Progenitor cell of endocrine pancreas (in vitro differentiated cells): ENCODE results near the gene GPR25. TPM values are rescaled to one million over a fixed set of nuclear protein-coding genes. Genes with fewer than 3 reads are reported as not detected.

Experiments used
- DNase-seq: peaks from one replicate; pipeline ENCODE4 v3.0.0; 2021; ENCODE audit warnings: low spot score; ENCODE audit not compliant: unreplicated experiment
- H3K27ac Mint-ChIP-seq: 2 replicates; pipeline ENCODE4 v1.8.0; 2021; ENCODE audit warnings: mild to moderate bottlenecking, moderate library complexity, mixed read lengths
- H3K27me3 Mint-ChIP-seq: 2 replicates; pipeline ENCODE4 v1.8.0; 2021; ENCODE audit warnings: mixed read lengths
- H3K36me3 Mint-ChIP-seq: 2 replicates; pipeline ENCODE4 v1.8.0; 2022; ENCODE audit warnings: mixed read lengths; ENCODE audit not compliant: insufficient read depth
- H3K4me1 Mint-ChIP-seq: 2 replicates; pipeline ENCODE4 v1.8.0; 2021; ENCODE audit warnings: low read depth, mixed read lengths
- H3K4me3 Mint-ChIP-seq: 2 replicates; pipeline ENCODE4 v1.8.0; 2021; ENCODE audit warnings: low read depth, mild to moderate bottlenecking, moderate library complexity, mixed read lengths
- H3K9me3 Mint-ChIP-seq: 2 replicates; pipeline ENCODE4 v1.8.0; 2021; ENCODE audit warnings: low read depth, mixed read lengths
- total RNA-seq: library from RNA; stranded (reverse); gene quantifications from 2 replicates; pipeline ENCODE4 v1.2.1, GENCODE V29; 2021
- TF ChIP-seq, protein P1 (sequence below): fragments of 200-600 bp; sonication (generic); IDR thresholded peaks from one replicate; pipeline ENCODE4 v1.5.0; 2021; ENCODE audit warnings: antibody characterized with exemption, mild to moderate bottlenecking; ENCODE audit not compliant: unreplicated experiment

Gene GPR25
- total RNA-seq, 1 donor from 2014 or later = not detected

DNA sequence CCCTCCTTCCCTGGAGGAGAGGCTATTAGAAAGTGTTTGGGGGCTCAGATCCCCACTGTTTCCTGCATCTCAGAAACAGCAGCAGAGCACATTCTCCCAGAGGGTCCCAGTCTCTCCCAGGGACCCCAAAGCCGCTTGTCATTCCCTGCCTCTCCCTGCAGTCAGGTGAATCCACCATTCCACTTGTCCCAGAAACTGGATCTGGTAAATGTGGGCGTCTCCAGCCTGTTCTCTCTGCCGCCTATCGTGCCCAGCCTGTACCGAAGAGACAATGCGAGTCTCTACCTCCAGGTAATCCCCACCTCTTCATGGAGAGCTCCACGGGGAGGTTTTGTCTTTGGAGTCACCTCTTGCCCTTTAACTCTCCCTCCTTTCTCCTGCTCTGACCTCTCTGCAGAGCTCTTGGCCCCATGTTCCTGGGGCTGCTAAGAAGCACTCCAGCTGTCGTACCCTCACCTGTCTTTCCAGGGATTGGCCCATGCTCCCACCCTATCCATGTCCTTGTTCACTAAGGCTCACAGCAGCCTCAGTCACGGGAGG is 48.9 kb downstream of the GPR25 start:
- Mint-ChIP-seq H3K27ac (no peak overlapping the region), H3K27me3 (no peaks in the 10 kb centered on the region), H3K4me3 (no peak overlapping the region), H3K9me3 (no peaks in the 10 kb centered on the region), H3K36me3 (no peaks in the 10 kb centered on the region), H3K4me1 (no peaks in the 10 kb centered on the region)
- TF ChIP-seq, protein P1, sequence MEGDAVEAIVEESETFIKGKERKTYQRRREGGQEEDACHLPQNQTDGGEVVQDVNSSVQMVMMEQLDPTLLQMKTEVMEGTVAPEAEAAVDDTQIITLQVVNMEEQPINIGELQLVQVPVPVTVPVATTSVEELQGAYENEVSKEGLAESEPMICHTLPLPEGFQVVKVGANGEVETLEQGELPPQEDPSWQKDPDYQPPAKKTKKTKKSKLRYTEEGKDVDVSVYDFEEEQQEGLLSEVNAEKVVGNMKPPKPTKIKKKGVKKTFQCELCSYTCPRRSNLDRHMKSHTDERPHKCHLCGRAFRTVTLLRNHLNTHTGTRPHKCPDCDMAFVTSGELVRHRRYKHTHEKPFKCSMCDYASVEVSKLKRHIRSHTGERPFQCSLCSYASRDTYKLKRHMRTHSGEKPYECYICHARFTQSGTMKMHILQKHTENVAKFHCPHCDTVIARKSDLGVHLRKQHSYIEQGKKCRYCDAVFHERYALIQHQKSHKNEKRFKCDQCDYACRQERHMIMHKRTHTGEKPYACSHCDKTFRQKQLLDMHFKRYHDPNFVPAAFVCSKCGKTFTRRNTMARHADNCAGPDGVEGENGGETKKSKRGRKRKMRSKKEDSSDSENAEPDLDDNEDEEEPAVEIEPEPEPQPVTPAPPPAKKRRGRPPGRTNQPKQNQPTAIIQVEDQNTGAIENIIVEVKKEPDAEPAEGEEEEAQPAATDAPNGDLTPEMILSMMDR = no peak
- no peak for DNase-seq

DNA sequence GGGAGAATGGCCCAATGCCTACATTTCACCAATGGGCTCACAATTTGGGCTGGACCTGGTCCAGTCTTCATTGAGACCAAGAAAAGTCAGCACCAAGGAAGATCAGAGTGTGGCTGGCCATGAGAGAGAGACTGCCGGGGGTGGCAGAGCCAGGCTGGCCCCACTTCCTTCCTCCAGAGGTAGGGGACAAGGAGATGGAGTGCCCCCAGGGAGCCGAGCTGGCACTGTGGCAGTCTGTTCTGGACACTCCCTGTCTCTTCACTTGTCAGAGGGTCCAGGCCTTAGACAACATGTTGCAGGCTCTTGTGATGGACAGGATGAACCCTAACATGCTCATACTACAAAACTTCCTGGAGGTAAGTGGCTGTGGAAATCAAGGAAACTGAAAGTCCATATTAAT is 49.6 kb downstream of the GPR25 start:
- no peak for DNase-seq
- Mint-ChIP-seq H3K4me1 (no peaks in the 10 kb centered on the region), H3K27ac (no peak overlapping the region), H3K4me3 (no peak overlapping the region), H3K36me3 (no peaks in the 10 kb centered on the region), H3K27me3 (no peaks in the 10 kb centered on the region), H3K9me3 (no peaks in the 10 kb centered on the region)
- TF ChIP-seq, protein P1 = no peak

DNA sequence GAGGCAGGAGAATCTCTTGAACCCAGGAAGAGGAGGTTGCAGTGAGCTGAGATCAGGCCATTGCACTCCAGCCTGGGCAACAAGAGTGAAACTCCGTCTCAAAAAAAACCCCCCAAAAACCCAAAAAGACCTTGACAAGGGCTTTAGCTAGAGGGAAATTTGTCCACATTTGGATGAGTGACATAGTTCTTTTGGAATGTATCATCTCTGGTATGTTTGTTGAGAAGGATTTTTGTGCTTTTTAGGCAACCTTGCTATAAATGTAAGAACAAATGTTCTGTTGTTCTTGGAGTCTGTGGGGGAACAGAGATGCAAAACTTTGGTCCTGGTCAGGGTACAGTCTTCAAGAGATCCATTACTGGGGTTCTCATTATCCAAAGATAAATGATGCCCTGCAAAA is 50.8 kb downstream of the GPR25 start:
- Mint-ChIP-seq H3K27ac (no peak overlapping the region), H3K27me3 (no peaks in the 10 kb centered on the region), H3K9me3 (no peaks in the 10 kb centered on the region), H3K36me3 (no peaks in the 10 kb centered on the region), H3K4me1 (no peaks in the 10 kb centered on the region), H3K4me3 (no peak overlapping the region)
- DNase-seq = no peak
- TF ChIP-seq, protein P1 = no peak

Other genes with a start within 250 kb of the GPR25 start
- 19.2 and 21.6 TPM in 2 replicates for gene DDX59, start 203.1 kb upstream of the GPR25 start, total RNA-seq
- 27.9 and 30.4 TPM in 2 replicates for gene CAMSAP2, start 134.1 kb upstream of the GPR25 start, total RNA-seq
- gene INAVA, start 21.9 kb downstream of the GPR25 start, total RNA-seq = 82.9 and 84.2 TPM in 2 replicates
- gene KIF21B, start 150.7 kb downstream of the GPR25 start, total RNA-seq = 10.1 and 11.4 TPM in 2 replicates
- gene CACNA1S, start 239.4 kb downstream of the GPR25 start, total RNA-seq = 0.05 TPM in 1 of 2 replicates, not detected in the other